Hepatocyte (in vitro differentiated cells): Measurements from ENCODE around the gene TGFBR3L. TPM values are rescaled to one million over a fixed set of nuclear protein-coding genes. Genes with fewer than 3 reads are reported as not detected.

Experiments
- DNase-seq: peaks from one replicate; pipeline ENCODE4 v3.0.0-alpha.2; 2016; ENCODE audit warnings: low spot score
- H2AFZ ChIP-seq: fragments of 200-600 bp; sonication (generic); 2 replicates; pipeline ENCODE4 v1.6.0; 2016; ENCODE audit warnings: antibody characterized with exemption, mild to moderate bottlenecking
- H3K27ac ChIP-seq: fragments of 200-600 bp; sonication (generic); 2 replicates; pipeline ENCODE4 v1.5.1; 2016; ENCODE audit warnings: mild to moderate bottlenecking
- H3K27me3 ChIP-seq: fragments of 200-600 bp; sonication (generic); 2 replicates; pipeline ENCODE4 v1.6.1; 2016
- H3K36me3 ChIP-seq: fragments of 200-600 bp; sonication (generic); replicated peaks from 2 replicates; pipeline ENCODE4 v1.5.1; 2016; ENCODE audit warnings: low read depth; ENCODE audit not compliant: insufficient read depth
- H3K4me1 ChIP-seq: fragments of 200-600 bp; sonication (generic); 2 replicates; pipeline ENCODE4 v1.5.1; 2016; ENCODE audit warnings: mild to moderate bottlenecking, moderate library complexity; ENCODE audit not compliant: insufficient read depth
- H3K4me2 ChIP-seq: fragments of 200-600 bp; sonication (generic); 2 replicates; pipeline ENCODE4 v1.6.0; 2016
- H3K4me3 ChIP-seq: fragments of 200-600 bp; sonication (generic); 2 replicates; pipeline ENCODE4 v1.5.1; 2016; ENCODE audit warnings: mild to moderate bottlenecking
- H3K79me2 ChIP-seq: fragments of 200-600 bp; sonication (generic); 2 replicates; pipeline ENCODE4 v1.6.0; 2017; ENCODE audit warnings: mild to moderate bottlenecking
- H3K9me2 ChIP-seq: fragments of 200-600 bp; sonication (generic); replicated peaks from 2 replicates; pipeline ENCODE4 v1.6.0; 2017; ENCODE audit warnings: mild to moderate bottlenecking; ENCODE audit not compliant: insufficient read depth
- H3K9me3 ChIP-seq: fragments of 200-600 bp; sonication (generic); 2 replicates; pipeline ENCODE4 v1.5.1; 2016; ENCODE audit warnings: low read depth, mild to moderate bottlenecking
- H4K20me1 ChIP-seq: fragments of 200-600 bp; sonication (generic); 2 replicates; pipeline ENCODE4 v1.6.0; 2016; ENCODE audit warnings: mild to moderate bottlenecking; ENCODE audit not compliant: insufficient read depth, poor library complexity, severe bottlenecking
- EZH2 ChIP-seq: fragments of 200-600 bp; sonication (generic); IDR thresholded peaks from 2 replicates; pipeline ENCODE4 v1.6.1; 2016; ENCODE audit warnings: antibody characterized with exemption, mild to moderate bottlenecking, borderline replicate concordance
- EZH2phosphoT487 ChIP-seq: fragments of 200-600 bp; sonication (generic); IDR thresholded peaks from one replicate; pipeline ENCODE4 v1.6.1; 2018; ENCODE audit warnings: antibody characterized with exemption, mild to moderate bottlenecking, low read depth, moderate library complexity; ENCODE audit not compliant: unreplicated experiment, severe bottlenecking
- WGBS: methylation state at CpG from one replicate; pipeline ENCODE4 v1.1.6; 2016; ENCODE audit warnings: low lambda C conversion rate; ENCODE audit errors: missing lambda C conversion rate; 5-methylcytosine and 5-hydroxymethylcytosine counted together
- polyA plus RNA-seq: library from polyadenylated mRNA; unstranded; fragments of >200 nt; fragmentation: Nextera tagmentation; extraction: Ambion mirVana; gene quantifications from 2 replicates; pipeline ENCODE4 v1.2.1, GENCODE V29; 2016
- total RNA-seq: library from RNA; depleted of rRNA; stranded (reverse); fragments of >200 nt; gene quantifications from 2 replicates; pipeline ENCODE4 v1.2.3, GENCODE V29; 2014
- TF ChIP-seq, protein P1 (sequence below): fragments of 200-600 bp; sonication (generic); IDR thresholded peaks from 2 replicates; pipeline ENCODE4 v1.5.1; 2016; ENCODE audit warnings: antibody characterized with exemption, mild to moderate bottlenecking; ENCODE audit not compliant: poor library complexity

Gene TGFBR3L
- total and polyA plus RNA-seq, 2 experiments from 2014 or later: 8.5 TPM; not detected in 1

DNA sequence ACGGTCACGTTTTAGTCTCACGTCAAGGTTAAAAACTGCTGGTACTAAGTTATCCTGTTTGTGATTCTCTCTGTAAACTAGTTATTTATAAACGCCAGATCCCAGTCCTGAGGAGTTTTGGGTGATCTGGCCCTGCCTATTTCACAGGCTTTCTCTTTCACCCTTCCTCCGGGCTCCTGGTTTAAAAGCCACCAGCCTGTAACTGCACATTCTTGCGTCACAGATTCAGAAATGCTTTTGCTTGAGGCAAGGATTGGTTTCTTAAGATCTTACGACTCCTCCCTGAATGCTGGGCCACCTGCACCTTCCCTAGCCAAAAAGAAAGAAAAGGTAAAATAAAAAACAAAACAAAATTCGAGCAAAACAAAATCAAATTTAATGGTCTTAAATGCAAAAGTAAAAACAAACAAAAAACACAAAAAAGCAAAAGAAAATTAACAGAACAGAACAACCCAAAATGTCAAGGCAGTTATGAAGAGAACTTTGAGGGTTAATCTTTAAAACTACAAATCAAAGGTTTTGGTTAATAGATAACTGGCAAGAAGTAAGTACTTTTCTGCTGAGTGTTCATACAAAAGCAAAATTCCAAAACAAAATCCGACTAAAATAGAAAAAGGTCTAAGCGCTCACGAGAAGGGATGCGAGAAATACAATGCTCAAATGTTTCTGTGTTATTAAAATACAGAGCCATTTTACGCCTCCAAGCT, 47.4 kb downstream of the TGFBR3L start:
- DNase-seq: no peak
- no peaks in the 10 kb centered on the region for H3K36me3 ChIP-seq
- H3K4me3 ChIP-seq: no peak overlapping the region
- H3K9me3 ChIP-seq: no peaks in the 10 kb centered on the region
- WGBS: 76% methylated on average over 13 of the region's 13 CpGs
- H3K4me1 ChIP-seq: peaks cover 6% of the 10 kb centered on the region
- no peaks in the 10 kb centered on the region for H3K27me3 ChIP-seq
- TF ChIP-seq, protein P1, sequence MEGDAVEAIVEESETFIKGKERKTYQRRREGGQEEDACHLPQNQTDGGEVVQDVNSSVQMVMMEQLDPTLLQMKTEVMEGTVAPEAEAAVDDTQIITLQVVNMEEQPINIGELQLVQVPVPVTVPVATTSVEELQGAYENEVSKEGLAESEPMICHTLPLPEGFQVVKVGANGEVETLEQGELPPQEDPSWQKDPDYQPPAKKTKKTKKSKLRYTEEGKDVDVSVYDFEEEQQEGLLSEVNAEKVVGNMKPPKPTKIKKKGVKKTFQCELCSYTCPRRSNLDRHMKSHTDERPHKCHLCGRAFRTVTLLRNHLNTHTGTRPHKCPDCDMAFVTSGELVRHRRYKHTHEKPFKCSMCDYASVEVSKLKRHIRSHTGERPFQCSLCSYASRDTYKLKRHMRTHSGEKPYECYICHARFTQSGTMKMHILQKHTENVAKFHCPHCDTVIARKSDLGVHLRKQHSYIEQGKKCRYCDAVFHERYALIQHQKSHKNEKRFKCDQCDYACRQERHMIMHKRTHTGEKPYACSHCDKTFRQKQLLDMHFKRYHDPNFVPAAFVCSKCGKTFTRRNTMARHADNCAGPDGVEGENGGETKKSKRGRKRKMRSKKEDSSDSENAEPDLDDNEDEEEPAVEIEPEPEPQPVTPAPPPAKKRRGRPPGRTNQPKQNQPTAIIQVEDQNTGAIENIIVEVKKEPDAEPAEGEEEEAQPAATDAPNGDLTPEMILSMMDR: no peak
- TF ChIP-seq EZH2phosphoT487 (no peak), EZH2 (no peak)
- peak overlapping the region; percentile 1 for H3K27ac ChIP-seq
- no peaks in the 10 kb centered on the region for H3K9me2 ChIP-seq
- peak overlapping the region; percentile 20 for H3K4me2 ChIP-seq
- no peaks in the 10 kb centered on the region for H3K79me2 ChIP-seq
- no peak overlapping the region for H2AFZ ChIP-seq
- no peaks in the 10 kb centered on the region for H4K20me1 ChIP-seq

DNA sequence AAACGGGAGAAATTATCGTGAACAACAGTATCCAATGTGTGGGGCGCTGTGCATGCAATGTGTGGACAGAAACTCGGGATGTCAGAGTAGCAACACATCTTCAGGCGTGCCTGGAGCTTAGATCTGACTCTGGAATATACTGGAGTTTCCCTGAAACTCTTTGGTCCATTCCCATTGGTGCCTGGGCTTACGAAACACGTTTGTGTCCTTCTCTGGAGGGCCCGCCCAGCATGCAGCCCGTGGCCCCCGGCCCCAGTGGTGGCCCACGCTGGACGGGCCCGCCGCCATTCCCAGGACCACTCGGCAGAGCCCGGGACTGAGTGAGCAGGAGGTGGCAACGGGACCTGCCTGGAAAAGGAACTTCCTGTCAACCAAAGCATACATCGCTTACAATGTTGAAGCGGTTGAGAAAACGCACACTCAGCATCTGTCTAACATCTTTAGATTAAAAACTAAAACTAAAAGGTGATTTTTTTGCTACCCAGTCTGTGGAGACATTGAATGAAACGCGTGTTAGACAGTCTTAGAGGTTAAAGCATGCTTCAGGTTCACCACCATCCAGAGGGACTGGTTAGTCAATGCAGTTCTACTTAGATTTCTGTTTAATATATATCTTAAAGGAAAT, 48.1 kb downstream of the TGFBR3L start:
- no peaks in the 10 kb centered on the region for H3K36me3 ChIP-seq
- H3K79me2 ChIP-seq: no peaks in the 10 kb centered on the region
- TF ChIP-seq, protein P1: no peak
- TF ChIP-seq EZH2: no peak
- TF ChIP-seq EZH2phosphoT487: no peak
- H3K9me2 ChIP-seq: no peaks in the 10 kb centered on the region
- peaks cover 6% of the 10 kb centered on the region for H3K4me1 ChIP-seq
- WGBS: 83% methylated on average over 22 of the region's 22 CpGs
- H3K4me2 ChIP-seq: peak overlapping the region; percentile 20
- H3K4me3 ChIP-seq: no peak overlapping the region
- H2AFZ ChIP-seq: no peak overlapping the region
- peak overlapping the region; percentile 1 for H3K27ac ChIP-seq
- no peak for DNase-seq
- H3K9me3 ChIP-seq: no peaks in the 10 kb centered on the region
- H4K20me1 ChIP-seq: no peaks in the 10 kb centered on the region
- H3K27me3 ChIP-seq: no peaks in the 10 kb centered on the region

DNA sequence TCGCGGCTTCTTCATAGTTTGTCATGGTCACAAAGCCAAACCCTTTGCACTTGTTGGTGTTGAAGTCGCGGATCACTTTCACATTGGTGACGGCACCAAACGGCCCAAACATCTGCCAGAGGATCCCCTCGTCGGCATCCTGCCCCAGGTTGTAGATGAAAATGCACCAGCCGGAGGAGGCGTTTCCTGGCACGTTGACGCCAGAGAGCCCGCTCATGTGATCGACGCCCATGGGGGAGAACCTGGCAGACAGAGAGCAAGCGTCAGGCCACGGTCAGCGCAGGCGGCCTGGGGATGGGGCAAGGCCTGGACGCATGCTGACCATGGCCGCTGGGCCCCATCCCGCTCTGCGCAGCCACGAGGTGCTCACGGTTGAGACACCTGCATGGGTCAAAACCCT, 48.9 kb downstream of the TGFBR3L start:
- no peak overlapping the region for H3K4me2 ChIP-seq
- DNase-seq: no peak
- H3K27ac ChIP-seq: no peak overlapping the region
- no peaks in the 10 kb centered on the region for H3K27me3 ChIP-seq
- no peak overlapping the region for H3K4me3 ChIP-seq
- H3K9me2 ChIP-seq: no peaks in the 10 kb centered on the region
- no peaks in the 10 kb centered on the region for H3K9me3 ChIP-seq
- no peaks in the 10 kb centered on the region for H3K79me2 ChIP-seq
- no peaks in the 10 kb centered on the region for H3K36me3 ChIP-seq
- WGBS: 97% methylated on average over 25 of the region's 25 CpGs
- peaks cover 6% of the 10 kb centered on the region for H3K4me1 ChIP-seq
- H4K20me1 ChIP-seq: no peaks in the 10 kb centered on the region
- no peak overlapping the region for H2AFZ ChIP-seq
- TF ChIP-seq, protein P1: no peak
- TF ChIP-seq EZH2phosphoT487 (no peak), EZH2 (no peak)
